HepG2 (cell line): ENCODE measurements around the gene CSMD2. TPM values are rescaled to one million over a fixed set of nuclear protein-coding genes. Genes with fewer than 3 reads are reported as not detected.

Experiments used
- ESRRA ChIP-seq: sonication (generic); formaldehyde crosslinking; IDR thresholded peaks from 2 replicates; pipeline ENCODE4 v1.5.1; 2020; ENCODE audit warnings: mild to moderate bottlenecking, low read depth, missing genetic modification reagents
- HMGXB3 ChIP-seq: sonication (generic); formaldehyde crosslinking; IDR thresholded peaks from 2 replicates; pipeline ENCODE4 v1.4.0; 2020; ENCODE audit warnings: missing genetic modification reagents, borderline replicate concordance
- IRX3 ChIP-seq: sonication (generic); formaldehyde crosslinking; IDR thresholded peaks from 2 replicates; pipeline ENCODE4 v1.8.1; 2023; ENCODE audit warnings: mild to moderate bottlenecking, low read depth, missing genetic modification reagents, borderline replicate concordance
- MLXIP ChIP-seq: sonication (generic); formaldehyde crosslinking; IDR thresholded peaks from 2 replicates; pipeline ENCODE4 v1.9.0; 2021; ENCODE audit warnings: missing genetic modification reagents, borderline replicate concordance
- PCBP1 ChIP-seq: fragments of 200-400 bp; formaldehyde crosslinking; IDR thresholded peaks from 2 replicates; pipeline ENCODE4 v1.6.1; 2017; ENCODE audit warnings: mild to moderate bottlenecking, low read depth, low read length, borderline replicate concordance
- ZBTB25 ChIP-seq: IDR thresholded peaks from 2 replicates; pipeline ENCODE4 v1.6.1; 2018; ENCODE audit warnings: missing genetic modification reagents
- ZFP36L2 ChIP-seq: sonication (generic); formaldehyde crosslinking; IDR thresholded peaks from 2 replicates; pipeline ENCODE4 v1.4.0; 2020; ENCODE audit warnings: missing genetic modification reagents
- ZNF225 ChIP-seq: sonication (generic); formaldehyde crosslinking; IDR thresholded peaks from 2 replicates; pipeline ENCODE4 v1.4.0; 2020; ENCODE audit warnings: mild to moderate bottlenecking, missing genetic modification reagents
- ZNF510 ChIP-seq: sonication (generic); formaldehyde crosslinking; IDR thresholded peaks from 2 replicates; pipeline ENCODE4 v1.4.0; 2020; ENCODE audit warnings: low read depth, mild to moderate bottlenecking, missing genetic modification reagents
- ZNF780A ChIP-seq: sonication (generic); formaldehyde crosslinking; IDR thresholded peaks from 2 replicates; pipeline ENCODE4 v1.8.0; 2022; ENCODE audit warnings: mild to moderate bottlenecking, missing genetic modification reagents, moderate library complexity
- ZNF850 ChIP-seq: sonication (generic); formaldehyde crosslinking; conservative IDR thresholded peaks from 2 replicates; pipeline ENCODE4 v1.9.0; 2021; ENCODE audit warnings: mild to moderate bottlenecking, missing genetic modification reagents
- polyA plus RNA-seq, 8 experiments: library from polyadenylated mRNA; depleted of rRNA in 3 of 8; stranded (reverse) in 7 of 8; unstranded in 1 of 8; fragments of >200 nt; fragmentation: Illumina TruSeq in 4 of 8; extraction: Trizol in 4 of 8; gene quantifications; 2 replicates each; pipeline versions ENCODE4 v1.2.1 to v1.2.3, GENCODE V29; 2011 to 2016; ENCODE audit warnings: low read depth in 4 of 8, missing spikeins in 1 of 8, mixed read lengths in 1 of 8; ENCODE audit not compliant: insufficient read depth in 1 of 8
- total RNA-seq, 5 experiments: library from RNA; depleted of rRNA; stranded (reverse); fragments of >200 nt; fragmentation: Illumina TruSeq; extraction: Trizol; gene quantifications; 2 replicates each; pipeline ENCODE4 v1.2.3, GENCODE V29; 2016; ENCODE audit warnings: low read depth in 1 of 5

The CSMD2 gene
- total and polyA plus RNA-seq, 2 of the 13 experiments (the other 11 are each of a cell fraction or from before 2014, with no cell fraction given): not detected

GRCh38 chr1:33820804-33821203, 344.2 kb downstream of the CSMD2 start (continued):
- no peak for TF ChIP-seq HMGXB3
- no peak for TF ChIP-seq PCBP1
- no peak for TF ChIP-seq ZBTB25 (CRISPR knock-in tag)
- no peak for TF ChIP-seq ZNF225
- TF ChIP-seq ZNF510 (CRISPR knock-in tag): no peak
- TF ChIP-seq ZNF780A (CRISPR knock-in tag): no peak
- no peak for TF ChIP-seq ZFP36L2 (CRISPR knock-in tag)
- no peak for TF ChIP-seq IRX3 (CRISPR knock-in tag)
- TF ChIP-seq ESRRA (CRISPR knock-in tag): no peak
- TF ChIP-seq ZNF850 (CRISPR knock-in tag): no peak
- TF ChIP-seq MLXIP (CRISPR knock-in tag): no peak
